Esophagus muscularis mucosa (tissue), 3 donors: ENCODE measurements around the gene JAK3.

Experiments
- CTCF ChIP-seq, 3 experiments: fragments of 200-600 bp in 2 of 3; fragments of 450-650 bp in 1 of 3; sonication (generic) in 2 of 3; IDR thresholded peaks; one replicate each; pipeline ENCODE4 v1.5.1; 2017 to 2019; ENCODE audit warnings: antibody characterized with exemption in 3 of 3, mild to moderate bottlenecking in 2 of 3, moderate library complexity in 1 of 3
- POLR2A ChIP-seq: fragments of 450-650 bp; IDR thresholded peaks from one replicate; pipeline ENCODE4 v1.6.1; 2017; ENCODE audit warnings: antibody characterized with exemption, moderate library complexity, mild to moderate bottlenecking, low read depth
- POLR2AphosphoS5 ChIP-seq, 2 donors: sonication (generic); formaldehyde crosslinking; IDR thresholded peaks; one replicate each; pipeline ENCODE4 v1.6.1; 2017; ENCODE audit warnings: antibody characterized with exemption in 2 of 2

GRCh38 chr19:17812099-17812498, 35.7 kb downstream of the JAK3 start:
- TF ChIP-seq CTCF (IDR thresholded peaks at IDR 0.05) (no peak), POLR2A (no peak), POLR2AphosphoS5 (IDR thresholded peaks at IDR 0.05) (no peak)
